OCI-LY1 (cell line): ENCODE measurements around the gene ZFYVE19.

Source experiments
- CTCF ChIP-seq: fragments of 200-600 bp; sonication (generic), shearing (Covaris generic); IDR thresholded peaks from 2 replicates; pipeline ENCODE4 v1.5.1; 2017; ENCODE audit warnings: mild to moderate bottlenecking, antibody characterized with exemption, low read length, moderate library complexity, mixed read lengths
- EZH2 ChIP-seq: fragments of 200-600 bp; sonication (generic), shearing (Covaris generic); IDR thresholded peaks from 2 replicates; pipeline ENCODE4 v1.8.0; 2017; ENCODE audit warnings: borderline replicate concordance, mixed run types, mild to moderate bottlenecking, antibody characterized with exemption, low read length, moderate library complexity, mixed read lengths

- TF ChIP-seq EZH2 (no peak), CTCF (no peak)
These were observed 21.7 kb upstream of the ZFYVE19 start for GRCh38 chr15:40785164-40785563.
